ENCODE measurements around the gene ASTN2.

ASTN2 gene

DNA sequence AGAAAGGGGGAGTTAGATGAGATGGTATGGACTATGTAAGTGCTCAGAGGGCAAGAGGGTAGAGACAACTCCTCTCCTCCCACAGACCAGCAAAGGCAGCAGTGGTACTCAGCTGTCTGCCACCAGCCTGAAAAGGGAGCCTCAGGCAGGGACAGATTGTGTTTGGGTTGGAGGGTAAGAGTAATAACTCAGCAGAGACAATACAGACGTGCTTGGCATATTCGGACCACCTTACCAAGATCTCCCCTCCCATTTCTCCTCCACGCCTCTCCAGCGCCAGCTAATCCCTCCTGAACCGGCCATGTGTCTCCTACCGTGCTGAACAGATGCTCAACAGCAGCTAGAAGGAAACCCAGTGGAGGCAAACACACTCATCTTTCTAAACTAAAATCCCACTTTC lies 180.8 kb downstream of the ASTN2 start:
- DNase-seq, result no peak

DNA sequence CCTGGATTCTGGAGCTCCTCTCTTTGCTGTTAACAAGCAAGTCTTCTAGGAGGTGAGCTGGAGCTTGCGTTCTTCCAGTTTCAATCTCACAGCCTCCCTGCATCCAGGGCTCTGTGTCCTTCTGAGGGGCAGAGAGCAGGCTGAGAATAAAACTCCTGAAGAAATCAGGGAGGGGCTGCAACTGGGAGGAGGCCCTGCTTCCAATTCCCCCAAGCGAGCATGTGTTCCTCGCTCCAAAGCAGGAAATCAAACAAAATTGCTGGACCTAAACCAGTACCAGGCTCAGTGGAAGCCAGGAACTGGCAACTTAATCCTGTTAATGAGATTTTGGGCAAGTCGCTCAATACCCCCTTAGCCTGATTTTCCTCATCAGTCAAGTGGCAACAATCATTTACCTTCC lies 181.8 kb downstream of the ASTN2 start:
- no peak for DNase-seq

DNA sequence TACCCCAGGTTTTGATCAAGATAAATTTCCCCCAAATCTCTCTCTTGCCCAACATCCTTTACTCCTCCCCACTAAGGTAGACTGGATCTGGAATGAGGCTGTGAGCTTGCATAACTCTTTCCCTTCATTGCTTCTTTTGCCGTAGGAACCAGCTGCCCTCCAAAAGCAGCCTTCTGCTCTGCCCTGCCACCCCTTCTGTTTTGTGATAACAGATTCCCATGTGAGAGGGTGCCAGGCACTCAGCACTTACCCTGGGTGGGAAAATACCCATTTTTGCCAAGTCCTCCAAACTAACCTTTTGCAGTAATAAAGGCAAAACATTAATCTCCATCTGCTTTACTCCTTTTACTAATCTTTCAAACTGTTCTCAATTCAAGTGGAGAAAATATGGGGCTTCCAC lies 182.6 kb downstream of the ASTN2 start:
- no peak for DNase-seq

DNA sequence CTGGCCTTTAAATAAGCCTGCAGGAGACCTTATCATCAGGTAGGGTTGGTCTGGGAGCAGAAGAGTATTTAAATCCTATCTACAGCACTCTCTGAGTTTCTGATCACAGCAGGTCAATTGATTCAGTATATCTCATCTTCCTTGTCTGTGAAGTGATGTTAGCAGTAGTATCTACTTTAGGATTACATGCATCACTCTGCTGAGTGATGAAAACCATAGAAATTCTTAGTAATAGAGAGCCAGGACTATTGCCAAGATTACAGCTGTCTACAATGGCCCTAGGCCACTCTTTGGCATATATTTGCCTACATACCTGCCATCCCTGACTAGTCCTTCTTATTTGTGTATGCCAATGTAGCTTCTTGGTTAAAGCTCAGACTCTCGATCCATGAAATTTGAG lies 183.8 kb downstream of the ASTN2 start:
- no peak for DNase-seq

DNA sequence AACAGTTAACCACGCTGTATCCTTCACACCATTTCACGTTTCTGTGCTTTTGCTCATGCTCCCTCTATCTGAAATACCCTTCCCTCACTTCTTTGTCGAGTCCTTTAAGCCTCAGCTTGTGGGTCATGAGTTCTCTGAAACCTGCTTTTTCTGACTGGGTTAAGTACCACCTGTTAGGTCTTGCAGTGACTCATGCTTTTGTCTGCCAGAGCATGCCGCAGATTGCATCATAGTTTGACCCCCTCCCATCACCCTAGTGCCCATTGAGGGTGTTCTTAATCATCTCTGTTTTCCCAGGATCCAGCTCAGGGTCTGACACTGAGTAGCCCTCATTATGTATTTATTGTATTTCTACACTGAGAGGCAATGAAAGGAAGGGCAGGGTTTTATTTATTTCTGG lies 190.2 kb downstream of the ASTN2 start:
- DNase-seq, result no peak

DNA sequence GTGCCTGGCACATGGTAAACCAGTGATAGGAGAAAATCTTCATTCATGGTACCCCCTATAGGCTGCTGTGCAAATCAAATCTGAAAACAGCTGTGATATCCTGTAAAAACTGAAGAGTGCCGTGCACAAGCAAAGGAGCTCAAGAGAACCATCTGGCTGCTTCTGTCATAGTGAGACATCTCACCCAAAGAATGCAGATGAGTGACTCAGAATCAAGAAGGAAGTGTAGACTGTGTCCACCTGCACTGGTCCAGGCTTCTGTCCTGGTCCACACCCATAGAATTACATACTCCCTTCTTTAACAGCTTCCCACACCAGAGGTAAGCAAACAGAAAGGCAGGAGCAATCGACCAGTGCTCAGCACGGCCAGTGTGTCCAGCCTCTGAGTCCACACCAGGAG lies 195.9 kb downstream of the ASTN2 start:
- no peak for DNase-seq

DNA sequence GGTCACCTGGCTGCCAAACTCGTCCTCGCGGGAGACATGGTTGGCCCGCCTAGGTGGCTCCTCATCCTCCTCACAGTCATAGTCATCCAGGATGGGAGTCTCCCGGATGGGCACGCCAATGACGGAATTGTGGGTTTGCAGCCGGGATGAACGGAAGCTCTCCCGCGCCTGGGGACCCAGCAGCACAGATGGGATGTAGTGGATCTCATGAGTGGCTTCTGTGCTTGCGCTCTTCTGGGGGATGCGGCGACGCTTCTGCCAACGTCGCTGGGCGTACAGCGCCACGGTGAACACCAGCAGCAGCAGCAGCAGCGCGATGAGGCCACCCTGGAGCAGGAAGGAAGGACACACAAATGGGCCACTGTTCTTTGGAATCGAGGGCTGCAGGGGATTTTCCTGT lies 200.4 kb downstream of the ASTN2 start:
- no peak for DNase-seq

DNA sequence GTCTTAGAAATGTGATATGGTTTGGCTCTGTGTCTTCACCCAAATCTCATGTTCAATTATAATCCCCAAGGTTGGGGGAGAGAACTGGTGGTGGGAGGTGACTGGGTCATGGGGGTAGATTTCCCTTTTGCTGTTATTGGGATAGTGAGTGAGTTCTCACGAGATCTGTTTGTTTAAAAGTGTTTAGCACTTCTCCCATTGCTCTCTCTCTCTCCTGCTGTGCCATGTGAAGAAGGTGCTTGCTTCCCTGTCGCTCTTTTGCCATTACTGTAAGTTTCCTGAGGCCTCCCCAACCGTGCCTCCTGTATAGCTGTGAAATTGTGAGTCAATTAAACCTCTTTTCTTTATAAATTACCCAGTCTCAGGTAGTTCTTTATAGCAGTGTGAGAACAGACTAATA lies 203.6 kb downstream of the ASTN2 start:
- no peak for DNase-seq

DNA sequence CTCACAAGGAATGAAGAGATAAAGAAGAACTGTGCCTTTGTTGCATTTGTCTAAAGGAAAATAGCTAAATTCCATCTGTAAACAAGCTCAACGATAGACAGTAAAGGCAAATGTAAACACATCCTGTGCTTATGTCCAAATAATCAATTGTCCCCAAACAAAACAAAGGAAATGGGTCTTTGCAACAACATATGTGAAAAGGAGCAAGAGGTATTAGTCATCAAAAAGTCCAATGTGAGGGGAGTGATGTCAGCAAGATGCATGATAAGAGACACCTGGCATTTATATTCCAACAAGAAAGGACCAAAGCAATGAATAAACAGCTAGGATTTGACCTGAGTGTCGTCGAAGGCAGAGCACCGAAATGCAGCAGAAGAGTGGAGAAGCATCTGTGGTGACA lies 209.1 kb downstream of the ASTN2 start:
- no peak for DNase-seq

DNA sequence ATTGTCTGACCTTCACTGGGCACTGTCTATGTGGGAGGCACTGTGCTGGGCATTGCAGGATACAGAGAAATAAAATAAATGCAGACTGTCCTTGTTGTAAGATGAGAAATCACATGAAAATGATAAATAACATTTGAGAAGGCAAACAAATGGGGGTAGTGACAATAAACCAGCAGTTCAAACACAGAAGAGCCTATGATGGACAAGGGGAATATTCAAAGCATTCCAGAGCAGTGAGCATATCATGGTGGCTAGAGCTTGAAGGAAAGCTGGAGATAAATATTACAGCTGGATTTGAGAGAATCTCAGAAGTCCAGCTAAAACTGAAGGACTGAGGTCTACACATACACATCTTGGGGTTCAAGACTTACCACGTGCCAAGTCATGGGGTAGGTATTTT lies 209.9 kb downstream of the ASTN2 start:
- no peak for DNase-seq

DNA sequence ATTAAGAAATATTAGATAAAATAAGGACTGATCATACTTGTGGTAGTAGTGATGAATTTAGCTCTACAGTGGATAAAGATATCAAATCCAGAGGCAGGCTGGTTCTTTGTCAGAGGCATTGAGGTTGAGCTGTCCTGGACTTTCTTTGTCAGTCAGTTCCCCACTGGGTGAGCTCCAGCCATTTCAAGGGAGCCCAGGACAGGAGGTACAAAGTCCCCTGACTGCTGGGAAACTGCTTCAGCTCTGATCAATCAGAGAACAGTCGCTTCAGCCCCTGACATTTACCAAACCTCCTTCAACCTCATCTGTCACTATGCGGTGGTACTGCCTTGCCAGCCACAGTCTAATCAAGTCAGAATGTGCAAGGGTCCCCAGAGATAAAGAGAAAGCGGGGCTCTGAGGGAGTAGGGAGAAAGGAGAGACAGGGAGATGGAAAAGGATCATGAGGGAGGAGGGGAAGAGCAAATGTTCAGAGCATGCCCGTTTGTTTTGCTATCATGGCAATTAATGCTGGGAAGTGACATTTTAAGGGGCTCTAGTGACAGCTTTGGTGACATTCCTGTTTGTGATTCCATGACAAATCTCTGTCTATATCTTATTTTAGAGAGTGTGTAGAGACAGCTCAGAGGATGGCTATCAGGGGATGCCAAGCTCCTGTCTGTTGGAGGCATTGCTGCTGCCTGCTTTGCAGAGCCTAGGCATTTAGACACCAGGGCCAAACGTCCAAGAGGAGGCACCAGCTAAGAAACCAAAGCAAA lies 223.2 kb downstream of the ASTN2 start:
- no peak for DNase-seq

DNA sequence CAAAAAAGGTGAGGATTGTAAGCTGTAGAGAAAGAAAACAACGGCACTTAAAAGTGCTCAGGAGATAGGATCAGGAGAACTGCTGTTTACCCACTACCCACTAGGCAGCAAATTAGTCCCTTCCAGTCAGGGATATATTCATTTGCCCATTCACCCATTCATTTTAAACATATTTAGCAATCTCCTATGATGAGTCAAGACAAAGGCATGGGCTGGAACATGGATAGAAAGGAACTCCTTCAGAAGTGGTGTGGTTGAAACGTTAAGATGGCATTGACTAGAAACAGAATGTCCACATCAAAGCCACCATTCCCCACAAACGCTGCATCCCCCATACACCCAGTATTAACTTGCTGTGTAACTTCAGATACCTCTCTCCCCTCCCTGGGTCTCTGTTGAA lies 225.7 kb downstream of the ASTN2 start:
- no peak for DNase-seq

DNA sequence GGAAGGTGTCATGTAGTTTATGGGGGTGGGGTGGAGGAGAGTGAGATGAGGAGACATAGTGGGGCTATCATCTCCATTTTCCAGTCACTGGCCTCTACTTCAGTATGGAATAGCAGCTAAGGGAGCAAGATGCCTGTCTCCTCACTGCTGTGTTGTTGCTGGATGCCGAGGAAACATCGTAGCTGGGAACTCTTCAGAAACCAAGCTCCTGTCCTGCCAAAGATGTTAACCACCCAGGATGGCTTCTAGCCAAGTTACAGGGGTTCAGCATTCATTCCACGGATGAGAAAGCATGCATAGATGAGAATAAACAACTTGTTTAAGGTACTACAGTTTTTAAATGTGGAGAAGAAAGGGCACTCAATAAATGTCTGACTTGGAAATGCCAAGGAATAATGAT lies 226.5 kb downstream of the ASTN2 start:
- DNase-seq, result no peak

DNA sequence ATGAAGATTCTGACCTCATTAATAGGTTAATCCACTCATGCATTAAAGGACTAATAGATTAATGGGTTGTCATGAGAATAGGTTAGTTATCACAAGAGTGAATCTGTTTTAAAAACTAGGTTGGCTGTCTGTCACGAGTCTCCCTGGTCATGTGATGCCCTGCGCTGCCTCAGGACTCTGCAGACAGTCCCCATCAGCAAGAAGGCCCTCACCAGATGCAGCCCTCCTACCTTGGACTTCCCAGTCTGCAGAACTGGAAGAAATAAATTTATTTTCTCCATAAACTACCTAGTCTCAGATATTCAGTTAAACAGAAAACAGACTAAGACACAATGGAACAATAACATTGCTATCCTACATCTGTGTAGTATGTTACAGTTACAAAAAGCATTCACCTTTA lies 227.4 kb downstream of the ASTN2 start:
- no peak for DNase-seq

DNA sequence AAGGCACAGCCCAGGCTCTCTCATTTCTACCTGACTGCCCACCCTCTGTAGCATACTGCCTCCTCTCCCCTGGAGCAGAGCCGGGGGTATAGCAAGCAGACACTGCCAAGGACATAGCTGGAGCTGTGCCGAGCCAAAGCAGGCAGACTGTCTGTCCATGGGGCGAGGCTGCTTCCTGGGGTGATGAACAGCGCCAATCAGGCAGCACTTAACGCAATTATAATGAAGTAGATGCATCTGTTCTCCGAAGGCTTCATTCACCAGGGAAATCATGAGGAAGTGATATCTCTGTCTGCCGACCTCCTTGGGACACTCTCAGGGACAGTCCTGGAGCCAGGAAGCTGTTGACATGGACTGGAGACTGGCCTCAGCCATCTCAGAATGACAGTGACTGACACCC lies 230.7 kb downstream of the ASTN2 start:
- no peak for DNase-seq

DNA sequence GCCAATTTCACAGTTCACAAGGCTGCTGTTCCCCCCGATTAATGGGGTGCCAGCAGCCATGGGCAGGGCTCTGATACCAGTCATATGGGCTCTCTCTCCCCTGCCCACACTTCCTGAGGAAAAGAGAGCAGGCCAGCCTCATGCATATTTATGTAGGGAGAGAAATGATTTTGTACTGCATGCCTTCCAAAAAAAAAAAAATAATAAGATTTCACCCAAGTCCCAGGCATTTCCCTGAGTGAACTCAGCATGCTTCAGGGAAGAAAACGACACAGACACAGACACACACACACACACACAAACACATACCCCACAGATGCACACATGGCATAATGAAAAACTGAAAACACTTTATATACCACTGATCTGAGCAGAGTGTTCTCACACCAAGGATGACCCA lies 232.8 kb downstream of the ASTN2 start:
- no peak for DNase-seq

DNA sequence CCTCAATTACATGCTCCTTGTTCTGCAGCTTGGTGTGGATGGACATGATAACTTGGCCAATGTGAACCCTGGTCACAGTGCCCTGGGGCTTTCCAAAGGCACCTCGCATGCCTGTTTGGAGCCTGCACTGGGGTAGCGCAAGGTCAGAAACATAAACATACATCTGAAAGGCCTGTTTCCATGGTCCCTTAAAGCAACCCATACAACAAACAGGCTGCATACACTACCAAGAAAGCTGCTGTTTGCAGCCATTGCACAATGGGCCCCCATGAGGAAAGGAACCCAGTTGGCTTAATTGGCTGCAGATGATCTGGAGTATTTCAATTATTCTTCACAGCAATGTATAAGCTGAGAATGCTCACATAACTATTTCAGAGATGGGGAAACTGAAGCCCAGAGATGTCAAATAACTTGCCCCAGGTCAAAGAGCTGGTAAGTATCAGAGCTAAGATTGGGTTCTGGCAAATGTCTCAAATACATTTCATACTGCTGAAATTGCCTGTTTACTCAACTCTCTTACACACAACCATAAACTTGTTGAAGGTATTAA lies 233.9 kb downstream of the ASTN2 start:
- no peak for DNase-seq

DNA sequence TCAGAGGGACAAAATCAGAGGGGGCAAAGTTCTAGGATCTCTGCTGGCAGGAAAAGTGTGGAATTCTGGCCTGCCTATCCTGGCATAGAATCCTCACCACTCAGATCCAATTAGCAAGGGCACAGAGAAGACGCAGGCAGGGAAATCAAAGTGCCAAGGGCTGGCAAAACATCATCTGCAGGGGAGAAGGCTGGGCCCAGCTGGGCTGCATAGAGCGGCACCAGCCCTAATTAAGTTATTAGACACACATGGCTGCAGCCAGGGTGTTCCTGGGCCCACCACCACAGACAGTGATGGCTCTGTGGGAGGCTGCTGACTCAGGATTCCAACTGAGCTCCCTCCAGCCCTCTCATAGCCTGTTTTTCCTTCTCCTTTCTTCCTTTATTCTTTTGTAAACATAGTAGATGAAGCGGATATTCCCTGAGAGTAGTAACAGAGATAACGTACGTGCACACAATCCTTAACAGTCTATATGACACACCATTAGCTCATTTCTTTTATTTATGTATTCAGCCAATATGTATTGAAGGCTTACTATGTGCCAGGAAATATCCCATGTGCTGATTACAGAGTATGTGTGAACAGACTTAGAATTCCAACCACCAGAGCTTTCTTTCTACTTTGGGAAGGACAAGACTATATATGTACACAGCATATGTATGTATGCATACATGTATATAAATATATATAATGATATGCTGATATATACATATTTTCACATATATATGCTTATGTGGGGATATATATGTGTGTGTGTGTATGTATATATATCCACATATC lies 236.1 kb downstream of the ASTN2 start:
- DNase-seq, result no peak

DNA sequence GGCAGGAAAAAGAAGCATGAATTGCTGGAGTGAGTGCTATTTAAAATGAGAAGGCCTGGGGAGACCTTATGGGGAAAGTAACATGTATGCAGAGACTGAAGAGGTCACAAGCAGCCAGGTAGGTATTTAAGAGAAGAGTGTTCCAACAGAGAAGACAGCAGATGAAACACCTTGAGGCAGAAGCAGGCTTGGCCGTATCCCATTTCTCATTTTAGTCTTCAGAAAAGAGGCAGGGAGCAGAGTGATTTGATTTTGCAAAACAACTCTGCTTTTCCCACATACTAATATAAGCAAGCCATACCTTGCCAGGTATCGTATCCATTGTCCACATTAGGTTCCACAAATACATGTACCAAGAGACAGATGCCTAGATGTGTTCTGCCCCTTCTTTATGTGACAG lies 244.3 kb downstream of the ASTN2 start:
- DNase-seq, result no peak

DNA sequence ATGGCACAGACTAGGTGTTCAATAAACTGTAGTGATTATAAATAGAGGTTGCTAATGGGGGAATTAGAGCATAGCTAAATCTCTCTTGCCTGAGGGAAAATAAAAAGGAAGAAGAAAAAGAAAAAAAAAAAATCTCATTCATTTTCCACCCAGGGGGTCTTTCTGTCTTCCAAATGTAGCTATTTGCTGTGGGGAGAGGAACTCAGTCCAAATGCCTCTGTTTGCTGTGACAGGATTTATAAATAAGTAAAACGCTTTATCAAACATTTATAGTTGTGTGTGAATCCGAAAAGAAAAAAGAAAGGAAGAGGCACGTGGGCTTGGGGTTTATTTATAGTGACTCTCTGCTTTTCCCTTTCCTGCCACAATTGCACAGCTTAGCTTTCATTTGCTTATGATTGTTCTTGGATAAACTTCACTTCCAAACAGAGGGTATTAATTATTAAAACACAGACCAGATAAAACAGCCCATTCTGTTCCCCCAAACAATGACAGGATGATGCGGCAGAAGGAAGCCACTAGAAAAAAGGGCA lies 245.7 kb downstream of the ASTN2 start:
- DNase-seq, result no peak

DNA sequence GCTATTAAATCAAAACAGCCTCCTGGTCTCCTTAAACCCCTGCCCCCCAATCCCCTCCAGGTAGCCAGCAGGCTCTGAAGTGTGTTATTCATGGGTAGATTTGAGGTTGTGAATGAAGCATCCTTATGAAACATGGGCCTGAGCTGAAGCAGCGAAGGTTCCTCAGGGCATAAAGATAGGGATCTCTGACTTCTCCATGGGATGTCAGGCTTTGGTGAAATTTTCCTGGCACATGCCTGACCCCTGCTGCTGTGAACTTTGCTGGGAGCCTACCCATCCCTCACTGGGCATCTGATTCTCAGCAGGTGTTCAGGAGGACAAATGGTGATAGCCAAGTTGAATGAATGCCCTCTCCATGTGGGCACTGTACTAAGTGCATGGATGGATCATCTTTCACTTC lies 250.3 kb downstream of the ASTN2 start:
- no peak for DNase-seq

DNA sequence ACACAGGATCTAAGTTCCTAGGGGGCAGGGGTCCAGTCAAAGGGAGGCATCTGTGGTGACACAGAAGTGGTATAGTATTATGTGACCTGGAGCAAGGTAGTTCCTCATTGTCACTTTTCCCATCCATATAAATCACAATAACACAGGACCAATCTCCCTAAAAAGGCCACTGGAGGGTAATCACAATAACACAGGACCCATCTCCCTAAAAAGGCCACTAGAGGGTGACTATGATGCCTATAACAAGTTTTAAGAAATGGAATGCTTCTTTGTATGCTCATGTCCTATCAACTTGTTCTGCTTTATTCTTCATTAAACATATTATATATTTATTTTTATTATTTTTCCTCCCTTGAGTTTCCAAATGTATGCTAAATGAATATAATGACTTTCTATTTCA lies 254.6 kb downstream of the ASTN2 start:
- DNase-seq, result no peak

DNA sequence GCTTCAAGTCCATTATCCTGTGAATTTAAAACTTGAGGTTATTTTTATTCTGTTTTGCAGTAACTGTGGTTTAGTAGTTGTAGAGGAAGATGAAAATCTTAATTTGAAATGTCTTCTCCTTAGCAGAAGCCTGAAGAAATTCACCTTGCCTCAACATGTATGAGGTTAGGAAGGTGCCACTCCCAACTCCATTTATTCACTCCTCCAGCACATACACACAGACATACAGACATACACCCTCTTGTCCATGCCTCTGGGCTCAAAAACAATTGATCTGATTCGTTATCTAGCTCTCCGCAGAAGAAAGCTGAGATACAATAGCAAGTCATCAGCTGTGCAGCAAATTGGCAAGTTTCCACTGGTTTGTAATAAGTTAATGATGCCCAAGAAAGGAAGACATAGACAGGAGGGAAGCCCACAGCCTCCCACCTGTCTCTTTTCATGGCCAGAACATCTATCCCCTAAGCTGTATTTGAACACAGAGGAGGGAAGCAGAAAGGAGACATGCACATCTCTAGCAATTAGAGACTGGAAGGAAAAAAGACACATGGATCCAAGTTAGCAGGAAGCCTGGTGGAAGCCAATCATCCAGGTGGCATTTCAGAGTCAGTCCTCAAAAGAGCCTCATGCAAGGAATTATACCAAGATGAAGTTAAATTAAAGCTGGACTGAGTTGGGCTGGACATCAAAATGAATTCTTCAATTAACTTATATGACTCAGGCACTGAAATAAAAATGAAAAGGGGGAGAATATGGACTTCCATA lies 257.9 kb downstream of the ASTN2 start:
- no peak for DNase-seq

All from stimulated activated CD4-positive, alpha-beta T cell treated with anti-CD3 and anti-CD28 coated beads, Interleukin-4, amount 100 ng/mL, for 4 hours (primary cell).